T-helper 1 cell (primary cell): Measurements from ENCODE around the gene GYS1.
"Not testable (repeated sequence)": the region's sequence is repeated elsewhere in the genome, so short reads cannot be mapped to it uniquely, and the experiment has no call there.

Source experiments
- DNase-seq, 5 donors: peaks; one replicate each; pipeline ENCODE4 v3.0.0-alpha.2; 2012 to 2020

GYS1 gene

DNA sequence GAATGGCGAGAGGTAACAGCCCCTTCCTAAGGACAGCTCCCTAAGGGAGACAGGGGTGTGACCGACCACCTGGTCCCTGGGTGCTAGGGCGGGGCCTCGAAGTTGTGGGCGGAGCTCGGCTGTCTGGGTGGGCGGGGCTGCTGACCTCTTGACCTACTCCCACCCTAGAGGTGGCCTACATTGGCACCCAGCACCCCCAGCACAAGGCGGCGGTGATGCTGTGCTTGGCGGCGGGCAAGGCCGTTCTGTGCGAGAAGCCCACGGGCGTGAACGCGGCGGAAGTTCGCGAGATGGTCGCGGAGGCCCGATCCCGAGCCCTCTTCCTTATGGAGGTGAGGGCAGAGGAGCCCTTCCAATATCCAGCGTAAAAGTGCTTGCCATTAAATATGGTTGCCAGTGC, 57.2 kb downstream of the GYS1 start:
- no peak for DNase-seq

DNA sequence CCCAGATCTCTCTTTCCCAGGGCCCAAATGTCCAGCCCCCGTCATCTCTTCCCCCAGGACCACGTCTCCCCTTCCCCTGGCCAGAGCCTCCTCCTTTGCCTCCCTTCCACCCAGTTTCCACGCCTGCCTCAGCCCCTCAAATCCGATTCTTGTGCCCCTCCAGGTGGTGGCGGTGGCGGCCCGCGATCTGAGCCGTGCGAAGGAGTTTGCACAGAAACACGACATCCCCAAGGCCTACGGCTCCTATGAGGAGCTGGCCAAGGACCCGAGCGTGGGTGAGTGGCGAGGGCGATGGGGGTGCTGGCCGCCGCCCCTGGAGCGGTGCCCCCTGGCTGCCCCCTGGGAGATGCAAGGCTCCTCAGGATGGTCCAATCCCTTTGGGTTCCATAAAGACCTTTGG, 58.3 kb downstream of the GYS1 start:
- DNase-seq, result no peak

DNA sequence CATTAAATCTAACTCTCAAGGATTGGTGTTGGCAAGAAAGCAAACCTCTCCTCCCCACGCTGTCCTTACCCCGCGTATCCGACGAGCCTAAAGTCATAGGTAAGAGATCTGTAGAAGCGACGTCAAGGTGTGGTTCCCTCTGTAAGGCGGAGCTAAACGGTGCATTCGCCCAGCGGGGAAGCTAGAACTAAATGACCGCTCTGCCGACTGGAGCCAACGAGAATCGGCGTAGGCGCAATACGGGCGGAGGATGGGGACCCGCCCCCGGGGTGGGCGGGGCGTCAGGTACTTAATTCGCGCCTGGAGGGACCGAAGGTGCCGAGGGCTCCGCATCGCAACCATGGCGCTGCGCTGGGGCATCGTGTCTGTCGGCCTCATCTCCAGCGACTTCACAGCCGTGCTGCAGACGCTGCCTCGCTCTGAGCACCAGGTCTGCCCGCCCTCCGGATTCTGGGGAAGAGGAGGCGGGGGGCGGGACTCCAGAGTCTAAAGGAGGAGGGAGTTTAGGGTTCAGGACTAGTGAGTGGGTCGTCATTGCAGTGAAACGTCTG, 59.7 kb downstream of the GYS1 start, which contains the start of gene DHDH:
Gene DHDH (plus strand): TSS at position 318 of the 551 bp plus-strand sequence. CDS start 23 bp downstream, at position 341.
- DNase-seq, result peak; percentile 77 to 88 (median 82)

DNA sequence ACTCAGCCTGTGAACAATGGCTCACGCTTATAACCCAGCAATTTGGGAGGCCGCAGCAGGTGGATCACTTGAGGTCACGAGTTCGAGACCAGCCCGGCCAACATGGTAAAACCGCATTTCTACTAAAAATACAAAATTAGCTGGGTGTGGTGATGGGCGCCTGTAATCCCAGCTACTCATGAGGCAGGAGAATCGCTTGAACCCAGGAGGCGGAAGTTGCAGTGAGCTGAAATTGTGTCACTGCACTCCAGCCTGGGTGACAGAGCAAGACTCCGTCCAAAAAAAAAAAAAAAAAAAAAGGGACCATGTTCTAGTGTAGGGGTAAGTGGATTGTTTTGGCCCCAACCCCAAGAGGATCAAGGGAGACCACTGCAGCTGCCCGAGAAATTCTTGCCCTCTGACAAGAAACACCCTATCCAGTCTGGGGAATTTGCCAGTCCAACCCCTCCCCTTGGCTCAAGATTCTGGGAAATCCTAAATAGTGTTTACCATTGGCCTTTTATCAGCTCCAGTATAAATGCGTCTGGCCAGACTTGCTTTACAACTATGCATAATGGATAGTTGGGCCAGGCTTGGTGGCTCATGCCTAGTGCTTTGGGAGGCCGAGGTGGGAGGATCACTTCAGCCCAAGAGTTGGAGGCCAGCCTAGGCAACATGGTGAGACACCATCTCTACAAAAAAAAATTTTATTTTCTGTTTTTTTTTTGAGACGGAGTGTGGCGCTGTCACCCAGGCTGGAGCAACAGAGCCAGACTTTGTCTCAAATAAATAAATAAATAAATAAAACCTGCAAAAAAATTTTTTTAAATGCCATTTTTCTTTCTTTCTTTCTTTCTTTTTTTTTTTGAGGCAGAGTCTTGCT, 64.7 kb downstream of the GYS1 start:
- no peak for DNase-seq

DNA sequence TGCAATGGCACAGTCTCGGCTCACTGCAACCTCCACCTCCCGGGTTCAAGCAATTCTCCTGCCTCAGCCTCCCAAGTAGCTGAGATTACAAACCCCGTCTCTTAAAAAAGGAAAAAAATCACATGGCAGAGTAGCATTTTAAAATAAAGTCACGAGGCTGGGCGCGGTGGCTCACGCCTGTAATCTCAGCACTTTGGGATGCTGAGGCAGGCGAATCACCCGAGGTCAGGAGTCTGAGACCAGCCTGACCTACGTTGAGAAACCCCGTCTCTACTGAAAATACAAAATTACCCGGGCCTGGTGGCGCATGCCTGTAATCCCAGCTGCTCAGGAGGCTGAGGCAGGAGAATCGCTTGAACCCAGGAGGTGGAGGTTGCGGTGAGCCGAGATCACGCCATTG, 65.4 kb downstream of the GYS1 start:
- not testable (repeated sequence) for DNase-seq

GRCh38 chr19:48926909-48927308, 66.2 kb downstream of the GYS1 start:
- peak in 1 of 5 donors; percentile 32 for DNase-seq

DNA sequence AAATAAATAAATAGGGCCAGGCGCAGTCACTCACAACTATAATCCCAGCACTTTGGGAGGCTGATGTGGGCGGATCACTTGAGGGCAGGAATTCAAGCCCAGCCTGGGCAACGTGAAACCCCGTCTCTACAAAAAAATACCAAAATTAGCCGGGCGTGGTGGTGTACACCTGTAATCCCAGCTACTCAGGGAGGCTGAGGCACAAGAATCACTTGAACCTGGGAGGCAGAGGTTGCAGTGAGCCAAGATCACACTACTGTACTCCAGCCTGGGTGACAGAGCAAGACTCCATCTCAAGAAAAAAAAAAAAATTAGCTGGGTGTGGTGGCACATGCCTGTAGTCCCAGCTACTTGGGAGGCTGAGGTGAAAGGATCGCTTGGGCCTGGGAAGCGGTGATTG, 67.2 kb downstream of the GYS1 start:
- not testable (repeated sequence) for DNase-seq

DNA sequence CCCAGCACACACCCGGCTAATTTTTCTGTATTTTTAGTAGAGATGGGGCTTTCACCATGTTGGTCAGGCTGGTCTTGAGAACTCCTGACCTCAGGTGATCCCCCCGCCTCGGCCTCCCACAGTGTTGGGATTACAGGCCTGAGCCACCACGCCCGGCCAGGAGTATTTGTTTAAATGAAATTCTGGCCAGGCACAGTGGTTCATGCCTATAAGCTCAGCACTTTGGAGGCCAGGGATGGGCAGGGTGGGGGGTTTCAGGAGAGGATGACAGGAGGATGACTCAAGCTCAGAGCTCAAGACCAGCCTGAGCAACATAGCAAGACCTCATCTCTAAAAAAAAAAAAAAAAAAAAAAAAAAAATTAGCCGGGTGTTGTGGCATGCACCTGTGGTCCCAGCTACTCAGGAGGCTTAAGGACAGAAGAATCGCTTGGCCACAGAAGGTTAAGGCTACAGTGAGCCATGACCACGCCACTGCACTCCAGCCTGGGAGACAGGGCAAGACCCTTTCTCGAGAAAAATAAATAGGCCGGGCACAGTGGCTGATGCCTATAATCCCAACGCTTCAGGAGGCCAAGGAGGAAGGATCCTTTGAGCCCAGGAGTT, 67.8 kb downstream of the GYS1 start:
- DNase-seq, result no peak

- no peak for DNase-seq
Observed at GRCh38 chr19:48922548-48923490, 70.3 kb downstream of the GYS1 start.

DNA sequence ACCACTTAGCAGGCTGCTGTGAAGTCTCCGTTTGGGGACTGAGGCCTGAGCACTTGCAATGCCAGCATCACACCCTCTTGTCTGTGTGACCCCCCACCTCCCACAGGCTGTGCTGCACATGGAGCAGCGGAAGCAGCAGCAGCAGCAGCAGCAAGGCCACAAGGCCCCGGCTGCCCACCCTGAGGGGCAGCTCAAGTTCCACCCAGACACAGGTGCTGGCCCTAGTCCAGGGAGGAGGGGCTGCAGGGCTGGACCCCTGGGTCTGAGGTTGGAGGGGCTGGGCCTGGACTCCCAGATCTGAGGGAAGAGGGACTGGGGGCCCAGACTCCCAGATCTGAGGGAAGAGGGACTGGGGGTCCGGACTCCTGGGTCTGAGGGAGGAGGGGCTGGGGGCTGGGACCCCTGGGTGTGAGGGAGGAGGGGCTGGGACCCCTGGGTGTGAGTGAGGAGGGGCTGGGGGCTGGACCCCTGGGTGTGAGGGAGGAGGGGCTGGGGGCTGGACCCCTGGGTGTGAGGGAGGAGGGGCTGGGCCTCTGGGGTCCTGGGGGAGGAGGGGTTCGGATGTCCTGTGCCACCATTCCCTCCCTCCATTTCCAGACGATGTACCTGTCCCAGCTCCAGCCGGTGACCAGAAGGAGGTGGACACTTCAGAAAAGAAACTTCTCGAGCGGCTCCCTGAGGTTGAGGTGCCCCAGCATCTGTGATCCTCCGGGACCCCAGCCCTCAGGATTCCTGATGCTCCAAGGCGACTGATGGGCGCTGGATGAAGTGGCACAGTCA, 71.2 kb downstream of the GYS1 start:
- DNase-seq, result no peak

- no peak for DNase-seq
Observed at GRCh38 chr19:48920949-48921348, 72.2 kb downstream of the GYS1 start.

DNA sequence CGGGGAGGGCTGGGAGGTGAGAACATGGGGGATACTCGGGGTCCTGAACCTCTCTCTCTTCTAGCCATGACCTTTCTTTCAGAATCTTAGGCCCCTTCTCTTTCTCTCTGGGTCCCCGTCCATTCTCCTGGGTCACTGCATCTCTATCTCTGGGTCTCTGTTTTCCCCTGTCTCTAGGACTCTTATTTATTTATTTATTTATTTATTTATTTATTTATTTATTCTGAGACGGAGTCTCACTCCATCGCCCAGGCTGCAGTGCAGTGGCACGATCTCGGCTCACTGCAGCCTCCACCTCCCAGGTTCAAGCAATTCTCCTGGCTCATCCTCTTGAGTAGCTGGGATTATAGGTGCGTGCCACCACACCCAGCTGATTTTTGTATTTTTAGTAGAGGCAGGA, 73.8 kb downstream of the GYS1 start:
- not testable (repeated sequence) for DNase-seq

DNA sequence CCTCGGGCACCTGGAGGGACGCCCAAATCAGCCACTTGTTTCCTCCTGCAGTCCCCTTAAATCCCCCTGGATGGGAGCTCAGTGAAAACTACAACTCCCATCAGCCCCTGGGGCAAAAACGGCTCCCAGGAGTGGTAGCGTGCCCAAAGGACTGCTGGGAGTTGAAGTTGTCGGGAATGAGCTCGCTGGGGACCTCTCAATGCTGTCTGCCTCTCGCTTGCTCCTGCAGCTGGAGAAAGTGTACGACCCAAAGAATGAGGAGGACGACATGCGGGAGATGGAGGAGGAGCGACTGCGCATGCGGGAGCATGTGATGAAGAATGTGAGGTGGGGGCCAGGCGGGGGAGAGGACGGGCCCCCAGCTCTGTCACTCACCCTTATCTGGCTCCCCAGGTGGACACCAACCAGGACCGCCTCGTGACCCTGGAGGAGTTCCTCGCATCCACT, 74.3 kb downstream of the GYS1 start:
- DNase-seq, result no peak
